SK-N-SH (cell line): ENCODE results near the gene MACROD2. TPM values are rescaled to one million over a fixed set of nuclear protein-coding genes. Genes with fewer than 3 reads are reported as not detected.
A peak's percentile ranks its signal among the peaks of the same experiment; 100 is the strongest.

Experiments used
- CTCF ChIA-PET: fragments of 300-600, 350-600 bp; formaldehyde crosslinking; extraction: SDS; loops from one replicate; lab custom pipeline; 2021; lab: Yijun Ruan, JAX
- POLR2A ChIA-PET: fragments of 350-600 bp; sonication (Branson Sonifier 250); formaldehyde crosslinking; extraction: SDS; loops from one replicate; lab custom pipeline; 2020; ENCODE audit warnings: antibody characterized with exemption, inconsistent platforms; lab: Yijun Ruan, JAX
- DNase-seq: peaks from one replicate; pipeline ENCODE4 v3.0.0; 2012
- H2AFZ ChIP-seq: fragments of 200-600 bp; sonication (generic); 2 replicates; pipeline ENCODE4 v1.8.1; 2016; ENCODE audit warnings: antibody characterized with exemption, mild to moderate bottlenecking, low read depth
- H3F3A ChIP-seq: fragments of 200-600 bp; sonication (generic); replicated peaks from 2 replicates; pipeline ENCODE3; 2016; ENCODE audit warnings: antibody characterized with exemption, mild to moderate bottlenecking; ENCODE audit not compliant: insufficient read depth
- H3K27ac ChIP-seq, 2 experiments: fragments of 200-500 bp in 1 of 2; fragments of 200-600 bp in 1 of 2; sonication (Bioruptor generic) in 1 of 2; sonication (generic), shearing (Covaris generic) in 1 of 2; 2 replicates each; pipeline versions ENCODE4 v1.5.1 to v1.6.1; 2014 to 2016; ENCODE audit warnings: low read depth in 2 of 2, inconsistent platforms in 1 of 2, low read length in 1 of 2, mild to moderate bottlenecking in 1 of 2, mixed read lengths in 1 of 2
- H3K27me3 ChIP-seq: fragments of 200-600 bp; sonication (generic), shearing (Covaris generic); 2 replicates; pipeline ENCODE4 v1.6.1; 2016; ENCODE audit warnings: mixed run types; ENCODE audit not compliant: insufficient read depth
- H3K36me3 ChIP-seq, 2 experiments: fragments of 200-500 bp in 1 of 2; fragments of 200-600 bp in 1 of 2; sonication (Bioruptor generic) in 1 of 2; sonication (generic) in 1 of 2; replicated peaks in 1 of 2; 2 replicates each; pipeline versions ENCODE3 to v1.5.1; 2014 to 2016; ENCODE audit warnings: low read length in 1 of 2, mild to moderate bottlenecking in 1 of 2; ENCODE audit not compliant: insufficient read depth in 2 of 2, control insufficient read depth in 1 of 2
- H3K4me1 ChIP-seq, 2 experiments: fragments of 200-500 bp in 1 of 2; fragments of 200-600 bp in 1 of 2; sonication (Bioruptor generic) in 1 of 2; sonication (generic), shearing (Covaris generic) in 1 of 2; 2 replicates each; pipeline versions ENCODE4 v1.5.1 to v1.6.1; 2014 to 2016; ENCODE audit warnings: low read depth in 1 of 2, low read length in 1 of 2, mixed run types in 1 of 2; ENCODE audit not compliant: insufficient read depth in 2 of 2, control insufficient read depth in 1 of 2
- H3K4me2 ChIP-seq: fragments of 200-600 bp; sonication (generic), shearing (Covaris generic); 2 replicates; pipeline ENCODE4 v1.6.1; 2017; ENCODE audit warnings: mixed run types
- H3K4me3 ChIP-seq, 2 experiments: fragments of 200-500 bp in 1 of 2; fragments of 200-600 bp in 1 of 2; sonication (Bioruptor generic) in 1 of 2; sonication (generic), shearing (Covaris generic) in 1 of 2; 2 replicates each; pipeline versions ENCODE4 v1.5.1 to v1.8.1; 2014 to 2016; ENCODE audit warnings: low read depth in 2 of 2, inconsistent platforms in 1 of 2, low read length in 1 of 2, mild to moderate bottlenecking in 1 of 2, mixed read lengths in 1 of 2, moderate library complexity in 1 of 2
- H3K79me2 ChIP-seq: fragments of 200-600 bp; sonication (generic); 2 replicates; pipeline ENCODE4 v1.8.1; 2017; ENCODE audit warnings: mild to moderate bottlenecking; ENCODE audit not compliant: insufficient read depth
- H3K9ac ChIP-seq: fragments of 200-600 bp; sonication (generic); 2 replicates; pipeline ENCODE4 v1.6.1; 2017; ENCODE audit warnings: mixed run types
- H3K9me2 ChIP-seq: fragments of 200-600 bp; sonication (generic); 2 replicates; pipeline ENCODE4 v1.6.1; 2017; ENCODE audit warnings: mixed run types
- H3K9me3 ChIP-seq: fragments of 200-600 bp; sonication (generic); 2 replicates; pipeline ENCODE4 v1.6.1; 2017; ENCODE audit warnings: mixed run types, mild to moderate bottlenecking, moderate library complexity
- H4K20me1 ChIP-seq: fragments of 200-600 bp; sonication (generic); 2 replicates; pipeline ENCODE4 v1.6.1; 2017; ENCODE audit warnings: mild to moderate bottlenecking, mixed run types; ENCODE audit not compliant: insufficient read depth
- CTCF ChIP-seq: fragments of 200-600 bp; sonication (generic); IDR thresholded peaks from 2 replicates; pipeline ENCODE4 v1.6.1; 2017; ENCODE audit warnings: antibody characterized with exemption, mild to moderate bottlenecking, moderate library complexity
- EP300 ChIP-seq, 2 experiments: IDR thresholded peaks; 2 replicates each; pipeline versions ENCODE4 v1.4.0 to v1.6.1; 2012; ENCODE audit warnings: borderline replicate concordance in 1 of 2, low read depth in 1 of 2, low read length in 1 of 2
- EZH2phosphoT487 ChIP-seq: fragments of 200-600 bp; sonication (generic); IDR thresholded peaks from 2 replicates; pipeline ENCODE4 v1.6.1; 2017; ENCODE audit warnings: low read depth, mixed run types, mild to moderate bottlenecking, antibody characterized with exemption, moderate library complexity, borderline replicate concordance
- FOXM1 ChIP-seq: IDR thresholded peaks from 2 replicates; pipeline ENCODE4 v1.4.0; 2012; ENCODE audit warnings: low read depth, mild to moderate bottlenecking
- GABPA ChIP-seq: IDR thresholded peaks from 2 replicates; pipeline ENCODE4 v1.4.0; 2012; ENCODE audit warnings: low read depth, mild to moderate bottlenecking
- GATA2 ChIP-seq: sonication (generic); formaldehyde crosslinking; IDR thresholded peaks from 2 replicates; pipeline ENCODE4 v1.5.0; 2020; ENCODE audit warnings: mild to moderate bottlenecking, missing genetic modification reagents
- JUND ChIP-seq: IDR thresholded peaks from 2 replicates; pipeline ENCODE4 v1.4.0; 2012
- PBX3 ChIP-seq: IDR thresholded peaks from 2 replicates; pipeline ENCODE4; 2012
- POLR2AphosphoS5 ChIP-seq: IDR thresholded peaks from 2 replicates; pipeline ENCODE4 v1.6.1; 2012; ENCODE audit warnings: low read depth, low read length
- REST ChIP-seq: IDR thresholded peaks from 2 replicates; pipeline ENCODE4 v1.6.1; 2012; ENCODE audit warnings: mild to moderate bottlenecking, low read depth, low read length, moderate library complexity
- RFX5 ChIP-seq: IDR thresholded peaks from 2 replicates; pipeline ENCODE4 v1.6.1; 2012; ENCODE audit warnings: mild to moderate bottlenecking, improper control_type of control experiment, low read length
- TCF12 ChIP-seq: IDR thresholded peaks from 2 replicates; pipeline ENCODE4 v1.4.0; 2012
- TEAD4 ChIP-seq: IDR thresholded peaks from 2 replicates; pipeline ENCODE4 v1.4.0; 2012; ENCODE audit warnings: mild to moderate bottlenecking, borderline replicate concordance; ENCODE audit not compliant: insufficient read depth
- USF2 ChIP-seq: fragments of 150-350 bp; IDR thresholded peaks from 2 replicates; pipeline ENCODE4 v1.6.1; 2017; ENCODE audit warnings: antibody characterized with exemption, low read length, low read depth, borderline replicate concordance
- ZBTB33 ChIP-seq: IDR thresholded peaks from 2 replicates; pipeline ENCODE4 v1.4.0; 2012; ENCODE audit warnings: low read depth, borderline replicate concordance
- WGBS: methylation state at CpG from one replicate; pipeline ENCODE4 v1.1.6; 2017; ENCODE audit warnings: low lambda C conversion rate; 5-methylcytosine and 5-hydroxymethylcytosine counted together
- polyA plus RNA-seq, 3 experiments: library from polyadenylated mRNA; depleted of rRNA; stranded (reverse); fragments of >200 nt; gene quantifications; 2 replicates each; pipeline ENCODE4 v1.2.3, GENCODE V29; 2012

MACROD2 gene
- polyA plus RNA-seq, 1 of the 3 experiments (the other 2 are of a cell fraction), result 0.33 TPM

- Histone ChIP-seq H2AFZ (no peak overlapping the region), H3K4me2 (peak overlapping the region; percentile 12; the same call in 1 of the 2 replicates), H3K9me3 (no peaks in the 10 kb centered on the region), H3K36me3 (no peaks in the 10 kb centered on the region), H3K9me2 (no peaks in the 10 kb centered on the region), H3K4me1 (peaks cover 0 to 5% of the 10 kb centered on the region in 2 experiments; a peak in 2 of 4 replicates), H4K20me1 (no peaks in the 10 kb centered on the region), H3K27me3 (no peaks in the 10 kb centered on the region), H3F3A (no peaks in the 10 kb centered on the region), H3K4me3 (no peak overlapping the region; a peak in 1 of 4 replicates), H3K79me2 (no peaks in the 10 kb centered on the region), H3K27ac (peak overlapping the region in 1 of 2 experiments; percentile 78; a peak in 2 of 4 replicates), H3K9ac (no peak overlapping the region)
- WGBS, result 20% methylated on average over 2 of the region's 2 CpGs
- TF ChIP-seq TEAD4, result no peak
- no peak for TF ChIP-seq REST
- TF ChIP-seq TCF12, result peak; percentile 92
- TF ChIP-seq ZBTB33, result no peak
- TF ChIP-seq FOXM1, result no peak
- no peak for TF ChIP-seq RFX5
- TF ChIP-seq EP300 (IDR thresholded peaks at IDR 0.05; ENCODE audit: borderline replicate concordance in 1 of 2, low read depth in 1 of 2, low read length in 1 of 2), result peak; percentile 56 to 68; a peak in 2 of 4 replicates
- no peak for TF ChIP-seq USF2
- peak; percentile 52; the same call in 1 of the 2 replicates for TF ChIP-seq POLR2AphosphoS5
- TF ChIP-seq CTCF, result no peak
- peak; percentile 37 for TF ChIP-seq JUND
- no peak for TF ChIP-seq GATA2
- no peak for TF ChIP-seq GABPA
- TF ChIP-seq EZH2phosphoT487, result no peak
- TF ChIP-seq PBX3, result peak; percentile 85
- ChIA-PET CTCF (no interaction called here), POLR2A (no interaction called here)
- DNase-seq, result no peak
Observed at GRCh38 chr20:14332866-14333265, 337.6 kb downstream of the MACROD2 start.
